Measurements from ENCODE around the gene ZCCHC2.

ZCCHC2 gene

DNA sequence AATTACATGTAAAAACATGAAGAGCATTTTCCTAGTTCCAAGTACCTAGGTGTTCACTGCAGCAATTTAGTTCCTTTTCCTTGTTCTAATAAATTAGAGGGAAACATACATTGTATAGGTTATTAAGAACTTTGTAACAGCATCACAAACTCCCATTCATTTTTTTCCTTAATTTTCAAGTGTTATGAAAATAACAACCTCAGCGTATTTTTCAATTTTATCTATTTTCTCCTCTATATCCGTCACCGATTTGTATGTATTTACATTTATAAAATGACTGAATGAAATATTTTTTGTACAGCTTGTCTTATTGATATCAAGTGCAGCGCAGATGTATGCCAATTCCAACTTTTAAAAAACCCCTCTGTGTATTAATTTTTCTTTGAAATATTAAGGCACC lies 44.0 kb downstream of the ZCCHC2 start:
- Histone ChIP-seq H4K20me1 (ENCODE audit: control insufficient read depth, insufficient read depth, low read depth, low read length) (no peaks in the 10 kb centered on the region), H3K27me3 (ENCODE audit: control insufficient read depth, low read length) (no peaks in the 10 kb centered on the region), H3K4me3 (ENCODE audit: low read length) (no peak overlapping the region), H3K9me3 (ENCODE audit: control insufficient read depth, insufficient read depth, low read length) (no peaks in the 10 kb centered on the region), H3K4me1 (ENCODE audit: control insufficient read depth, low read length) (no peaks in the 10 kb centered on the region), H3K36me3 (ENCODE audit: control insufficient read depth, low read length) (peaks cover 81% of the 10 kb centered on the region), H3K4me2 (ENCODE audit: low read length) (no peak overlapping the region), H3F3A (ENCODE audit: control insufficient read depth, insufficient read depth) (no peaks in the 10 kb centered on the region), H3K27ac (ENCODE audit: low read depth, low read length) (no peak overlapping the region), H3K9me2 (replicated peaks; ENCODE audit: control insufficient read depth, low read length) (no peaks in the 10 kb centered on the region), H3K79me2 (ENCODE audit: control insufficient read depth, low read length) (no peaks in the 10 kb centered on the region)
- TF ChIP-seq EZH2phosphoT487 (IDR thresholded peaks at IDR 0.05; ENCODE audit: borderline replicate concordance, low read length) (no peak), CTCF (IDR thresholded peaks at IDR 0.05; ENCODE audit: low read depth, low read length, poor library complexity, severe bottlenecking) (no peak)

- no peaks in the 10 kb centered on the region for H4K20me1 ChIP-seq (ENCODE audit: control insufficient read depth, insufficient read depth, low read depth, low read length)
- H3K27ac ChIP-seq (ENCODE audit: low read depth, low read length) = no peak overlapping the region
- H3K27me3 ChIP-seq (ENCODE audit: control insufficient read depth, low read length) = no peaks in the 10 kb centered on the region
- H3K9me3 ChIP-seq (ENCODE audit: control insufficient read depth, insufficient read depth, low read length) = no peaks in the 10 kb centered on the region
- H3K79me2 ChIP-seq (ENCODE audit: control insufficient read depth, low read length) = no peaks in the 10 kb centered on the region
- H3K4me3 ChIP-seq (ENCODE audit: low read length) = no peak overlapping the region
- H3K4me2 ChIP-seq (ENCODE audit: low read length) = no peak overlapping the region
- peaks cover 88% of the 10 kb centered on the region for H3K36me3 ChIP-seq (ENCODE audit: control insufficient read depth, low read length)
- H3K9me2 ChIP-seq (replicated peaks; ENCODE audit: control insufficient read depth, low read length) = no peaks in the 10 kb centered on the region
- H3F3A ChIP-seq (ENCODE audit: control insufficient read depth, insufficient read depth) = no peaks in the 10 kb centered on the region
- H3K4me1 ChIP-seq (ENCODE audit: control insufficient read depth, low read length) = no peaks in the 10 kb centered on the region
- TF ChIP-seq CTCF (IDR thresholded peaks at IDR 0.05; ENCODE audit: low read depth, low read length, poor library complexity, severe bottlenecking) (no peak), EZH2phosphoT487 (IDR thresholded peaks at IDR 0.05; ENCODE audit: borderline replicate concordance, low read length) (no peak)
Observed at GRCh38 chr18:62569081-62569655, 46.3 kb downstream of the ZCCHC2 start.

GRCh38 chr18:62571037-62571436 lies 48.2 kb downstream of the ZCCHC2 start:
- no peaks in the 10 kb centered on the region for H3K9me3 ChIP-seq (ENCODE audit: control insufficient read depth, insufficient read depth, low read length)
- TF ChIP-seq EZH2phosphoT487 (IDR thresholded peaks at IDR 0.05; ENCODE audit: borderline replicate concordance, low read length) (no peak), CTCF (IDR thresholded peaks at IDR 0.05; ENCODE audit: low read depth, low read length, poor library complexity, severe bottlenecking) (no peak)
- H3K27me3 ChIP-seq (ENCODE audit: control insufficient read depth, low read length) = no peaks in the 10 kb centered on the region
- H3K36me3 ChIP-seq (ENCODE audit: control insufficient read depth, low read length) = peaks cover 90% of the 10 kb centered on the region
- no peaks in the 10 kb centered on the region for H3K9me2 ChIP-seq (replicated peaks; ENCODE audit: control insufficient read depth, low read length)
- no peaks in the 10 kb centered on the region for H4K20me1 ChIP-seq (ENCODE audit: control insufficient read depth, insufficient read depth, low read depth, low read length)
- H3K4me1 ChIP-seq (ENCODE audit: control insufficient read depth, low read length) = no peaks in the 10 kb centered on the region
- no peak overlapping the region for H3K27ac ChIP-seq (ENCODE audit: low read depth, low read length)
- H3K79me2 ChIP-seq (ENCODE audit: control insufficient read depth, low read length) = no peaks in the 10 kb centered on the region
- H3K4me2 ChIP-seq (ENCODE audit: low read length) = no peak overlapping the region
- no peaks in the 10 kb centered on the region for H3F3A ChIP-seq (ENCODE audit: control insufficient read depth, insufficient read depth)
- H3K4me3 ChIP-seq (ENCODE audit: low read length) = no peak overlapping the region
